Choroid plexus epithelial cell (primary cell): ENCODE results near the gene TYW5.

ENCODE experiments used
- DNase-seq: peaks from one replicate; pipeline ENCODE4 v3.0.0-alpha.2; 2010; ENCODE audit warnings: low read depth
- H3K4me3 ChIP-seq: 2 replicates; pipeline ENCODE4 v1.5.1; 2011; ENCODE audit warnings: low read depth, mild to moderate bottlenecking, control low read depth, low read length, moderate library complexity
- CTCF ChIP-seq: conservative IDR thresholded peaks from 2 replicates; pipeline ENCODE4 v1.5.1; 2011; ENCODE audit warnings: low read depth, mild to moderate bottlenecking, control low read depth, inconsistent platforms, low read length, moderate library complexity

The TYW5 gene

GRCh38 chr2:199943373-199943772 is 11.9 kb downstream of the TYW5 start:
- no peak for DNase-seq
- no peak overlapping the region for H3K4me3 ChIP-seq
- no peak for TF ChIP-seq CTCF

GRCh38 chr2:199940373-199940772 is 14.9 kb downstream of the TYW5 start:
- H3K4me3 ChIP-seq: no peak overlapping the region
- TF ChIP-seq CTCF: peak; percentile 38
- peak; percentile 55 for DNase-seq

- no peak for DNase-seq
- TF ChIP-seq CTCF: no peak
- H3K4me3 ChIP-seq: no peak overlapping the region
These were observed 18.7 kb downstream of the TYW5 start for GRCh38 chr2:199936554-199936953.

- peak; percentile 23 for DNase-seq
- H3K4me3 ChIP-seq: no peak overlapping the region
- no peak for TF ChIP-seq CTCF
These were observed 21.8 kb downstream of the TYW5 start for GRCh38 chr2:199933466-199933865.

GRCh38 chr2:199932312-199932855 is 22.9 kb downstream of the TYW5 start:
- H3K4me3 ChIP-seq: no peak overlapping the region
- no peak for TF ChIP-seq CTCF
- DNase-seq: peak; percentile 43

- no peak for DNase-seq
- no peak overlapping the region for H3K4me3 ChIP-seq
- no peak for TF ChIP-seq CTCF
These were observed 26.0 kb downstream of the TYW5 start for GRCh38 chr2:199929262-199929661.

- TF ChIP-seq CTCF: no peak
These were observed 26.7 kb downstream of the TYW5 start for GRCh38 chr2:199928626-199929025.

More at GRCh38 chr2:199928626-199929025, 26.7 kb downstream of the TYW5 start:
- H3K4me3 ChIP-seq: no peak overlapping the region
- DNase-seq: peak; percentile 18
